Measurements from ENCODE around the gene SLC17A8. TPM values are rescaled to one million over a fixed set of nuclear protein-coding genes. Genes with fewer than 3 reads are reported as not detected.
A peak's percentile ranks its signal among the peaks of the same experiment; 100 is the strongest.

SLC17A8 gene
- total and polyA plus RNA-seq, 2 experiments from 2014 or later: not detected

DNA sequence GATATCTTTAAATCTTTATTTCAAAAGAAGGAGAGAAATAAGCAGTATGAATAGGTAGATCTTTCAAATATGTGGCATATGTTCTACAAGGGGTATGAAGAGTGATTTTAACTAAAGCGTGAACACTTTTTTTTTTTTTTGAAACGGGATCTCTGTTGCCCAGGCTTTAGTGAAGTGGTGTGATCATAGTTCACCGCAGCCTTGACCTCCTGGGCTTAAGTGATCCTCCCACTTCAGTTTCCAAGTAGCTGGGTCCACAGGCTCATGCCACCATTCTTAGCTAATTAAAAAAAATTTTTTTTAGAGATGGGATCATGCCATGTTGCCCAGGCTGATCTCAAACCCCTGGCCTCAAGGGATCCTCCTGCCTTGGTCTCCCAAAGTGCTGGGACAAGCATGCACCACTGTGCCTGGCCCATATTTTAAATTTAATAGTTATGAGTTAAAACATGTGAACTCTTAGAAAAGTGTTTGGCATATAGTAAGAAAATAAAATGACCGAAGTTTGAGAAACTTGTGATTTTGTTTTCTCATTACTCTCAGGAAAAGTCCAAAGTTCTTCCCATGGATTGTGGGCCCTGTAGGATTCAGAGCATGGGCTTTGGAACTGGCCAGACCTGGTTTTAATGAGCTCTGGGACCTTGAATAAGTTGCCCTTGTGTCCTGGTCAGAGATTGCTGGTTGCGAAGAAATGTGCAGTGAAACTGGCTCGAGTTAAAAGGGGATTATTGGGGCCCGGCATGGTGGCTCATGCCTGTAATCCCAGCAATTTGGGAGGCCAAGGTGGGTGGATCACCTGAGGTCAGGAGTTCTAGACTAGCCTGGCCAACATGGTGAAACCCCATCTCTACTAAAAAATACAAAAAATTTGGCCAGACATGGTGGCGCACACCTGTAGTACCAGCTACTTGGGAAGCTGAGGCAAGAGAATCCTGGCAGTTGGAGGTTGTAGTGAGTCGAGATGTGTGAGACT lies 27.0 kb downstream of the SLC17A8 start:
- Histone ChIP-seq H3K36me3 (no peaks in the 10 kb centered on the region), H3K27ac (no peak overlapping the region), H3K9me3 (ENCODE audit: low read depth) (no peaks in the 10 kb centered on the region), H3K4me1 (ENCODE audit: low read depth) (no peaks in the 10 kb centered on the region), H3K4me3 (no peak overlapping the region), H3K27me3 (no peaks in the 10 kb centered on the region)
- DNase-seq (ENCODE audit: low read depth in 1 of 2, low spot score in 1 of 2): no peak
- TF ChIP-seq, protein P1, sequence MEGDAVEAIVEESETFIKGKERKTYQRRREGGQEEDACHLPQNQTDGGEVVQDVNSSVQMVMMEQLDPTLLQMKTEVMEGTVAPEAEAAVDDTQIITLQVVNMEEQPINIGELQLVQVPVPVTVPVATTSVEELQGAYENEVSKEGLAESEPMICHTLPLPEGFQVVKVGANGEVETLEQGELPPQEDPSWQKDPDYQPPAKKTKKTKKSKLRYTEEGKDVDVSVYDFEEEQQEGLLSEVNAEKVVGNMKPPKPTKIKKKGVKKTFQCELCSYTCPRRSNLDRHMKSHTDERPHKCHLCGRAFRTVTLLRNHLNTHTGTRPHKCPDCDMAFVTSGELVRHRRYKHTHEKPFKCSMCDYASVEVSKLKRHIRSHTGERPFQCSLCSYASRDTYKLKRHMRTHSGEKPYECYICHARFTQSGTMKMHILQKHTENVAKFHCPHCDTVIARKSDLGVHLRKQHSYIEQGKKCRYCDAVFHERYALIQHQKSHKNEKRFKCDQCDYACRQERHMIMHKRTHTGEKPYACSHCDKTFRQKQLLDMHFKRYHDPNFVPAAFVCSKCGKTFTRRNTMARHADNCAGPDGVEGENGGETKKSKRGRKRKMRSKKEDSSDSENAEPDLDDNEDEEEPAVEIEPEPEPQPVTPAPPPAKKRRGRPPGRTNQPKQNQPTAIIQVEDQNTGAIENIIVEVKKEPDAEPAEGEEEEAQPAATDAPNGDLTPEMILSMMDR (IDR thresholded peaks at IDR 0.05; ENCODE audit: low read depth, low read length): no peak

DNA sequence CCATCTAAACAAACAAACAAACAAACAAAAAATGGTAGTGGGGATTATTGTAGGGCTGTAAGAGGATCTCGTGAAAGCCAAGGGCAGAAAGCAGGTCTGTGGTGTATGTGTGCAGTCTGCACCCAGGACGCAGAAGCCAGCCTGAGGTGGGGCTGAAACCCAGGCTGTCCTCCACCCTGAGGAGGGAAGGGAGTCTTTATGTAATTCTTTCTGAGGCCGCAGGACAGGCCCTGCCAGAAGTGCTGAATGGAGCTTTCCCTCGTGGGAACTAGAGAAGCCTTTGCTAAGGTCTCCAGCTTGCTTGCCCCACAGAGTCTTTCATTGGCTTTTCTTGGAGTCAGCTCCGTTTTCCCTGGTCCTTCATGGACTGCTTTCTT lies 27.7 kb downstream of the SLC17A8 start:
- Histone ChIP-seq H3K27ac (no peak overlapping the region), H3K27me3 (no peaks in the 10 kb centered on the region), H3K9me3 (ENCODE audit: low read depth) (no peaks in the 10 kb centered on the region), H3K36me3 (no peaks in the 10 kb centered on the region), H3K4me3 (no peak overlapping the region), H3K4me1 (ENCODE audit: low read depth) (no peaks in the 10 kb centered on the region)
- TF ChIP-seq, protein P1 (IDR thresholded peaks at IDR 0.05; ENCODE audit: low read depth, low read length): no peak
- no peak for DNase-seq (ENCODE audit: low read depth in 1 of 2, low spot score in 1 of 2)

DNA sequence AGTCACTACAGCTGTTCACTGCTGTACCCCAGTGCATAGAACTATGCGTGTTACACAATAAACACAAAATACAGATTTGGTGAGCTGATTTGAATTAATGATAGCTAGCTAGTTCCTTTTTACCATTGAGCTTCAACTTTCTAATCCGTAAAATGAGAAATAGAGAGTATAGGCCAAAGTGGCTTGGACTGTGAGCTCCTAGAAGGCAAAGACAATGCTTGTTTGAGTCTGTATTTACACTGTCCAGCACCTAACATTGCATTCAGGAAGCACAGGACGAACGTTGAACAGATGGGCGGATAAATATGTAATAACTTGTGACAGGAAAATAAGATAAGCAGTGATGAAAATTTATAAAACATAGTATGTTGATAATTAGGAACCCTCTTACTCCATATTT lies 31.5 kb downstream of the SLC17A8 start:
- H3K27ac ChIP-seq: no peak overlapping the region
- no peak for DNase-seq (ENCODE audit: low read depth in 1 of 2, low spot score in 1 of 2)
- H3K4me3 ChIP-seq: no peak overlapping the region
- no peaks in the 10 kb centered on the region for H3K9me3 ChIP-seq (ENCODE audit: low read depth)
- TF ChIP-seq, protein P1 (IDR thresholded peaks at IDR 0.05; ENCODE audit: low read depth, low read length): no peak
- no peaks in the 10 kb centered on the region for H3K4me1 ChIP-seq (ENCODE audit: low read depth)
- no peaks in the 10 kb centered on the region for H3K36me3 ChIP-seq
- no peaks in the 10 kb centered on the region for H3K27me3 ChIP-seq

DNA sequence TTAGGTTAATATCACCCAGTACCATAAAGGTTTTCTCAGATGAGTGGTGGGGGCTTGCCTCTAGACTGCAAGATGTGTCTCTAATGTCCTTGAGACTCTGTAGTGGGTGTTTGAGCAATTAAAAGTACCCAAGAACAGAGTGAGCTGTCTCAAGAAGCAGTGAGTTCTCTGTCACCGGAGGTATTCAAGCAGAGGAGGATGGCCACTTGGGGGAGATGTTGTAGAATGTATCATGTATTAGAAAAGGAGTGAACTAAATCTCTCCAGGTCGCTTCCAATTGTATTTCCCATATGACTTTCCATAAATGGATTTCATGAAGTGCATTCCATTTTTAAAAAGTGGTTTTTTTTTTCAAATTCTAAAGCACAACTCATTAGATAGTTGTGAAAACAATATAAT lies 35.0 kb downstream of the SLC17A8 start:
- no peak overlapping the region for H3K4me3 ChIP-seq
- no peak overlapping the region for H3K27ac ChIP-seq
- H3K27me3 ChIP-seq: no peaks in the 10 kb centered on the region
- TF ChIP-seq, protein P1 (IDR thresholded peaks at IDR 0.05; ENCODE audit: low read depth, low read length): peak; percentile 42
- H3K9me3 ChIP-seq (ENCODE audit: low read depth): no peaks in the 10 kb centered on the region
- H3K4me1 ChIP-seq (ENCODE audit: low read depth): no peaks in the 10 kb centered on the region
- no peaks in the 10 kb centered on the region for H3K36me3 ChIP-seq
- peak in 1 of 2 donors; percentile 48 for DNase-seq (ENCODE audit: low read depth in 1 of 2, low spot score in 1 of 2)

DNA sequence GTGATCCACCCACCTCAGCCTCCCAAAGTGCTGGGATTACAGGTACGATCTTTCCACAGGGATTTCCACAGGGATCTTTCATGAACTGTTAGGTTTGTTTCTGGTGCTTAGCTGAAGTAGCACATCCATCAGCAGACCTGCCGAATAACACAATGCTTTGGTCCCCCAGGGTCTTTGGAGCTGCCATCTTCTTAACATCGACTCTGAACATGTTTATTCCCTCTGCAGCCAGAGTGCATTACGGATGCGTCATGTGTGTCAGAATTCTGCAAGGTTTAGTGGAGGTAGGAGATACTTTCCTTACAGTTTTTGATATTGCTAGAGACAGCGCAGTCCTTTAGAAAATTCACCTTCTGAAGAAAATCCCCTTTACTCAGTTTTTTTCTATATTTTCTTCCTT lies 36.3 kb downstream of the SLC17A8 start:
- Histone ChIP-seq H3K9me3 (ENCODE audit: low read depth) (no peaks in the 10 kb centered on the region), H3K4me3 (no peak overlapping the region), H3K36me3 (no peaks in the 10 kb centered on the region), H3K27ac (no peak overlapping the region), H3K4me1 (ENCODE audit: low read depth) (no peaks in the 10 kb centered on the region), H3K27me3 (no peaks in the 10 kb centered on the region)
- TF ChIP-seq, protein P1 (IDR thresholded peaks at IDR 0.05; ENCODE audit: low read depth, low read length): no peak
- no peak for DNase-seq (ENCODE audit: low read depth in 1 of 2, low spot score in 1 of 2)
